Common myeloid progenitor, CD34-positive (primary cell): Measurements from ENCODE around the gene MND1.

Experiments
- CTCF ChIA-PET: fragments of 350-600 bp; sonication (Branson Sonifier 250); formaldehyde crosslinking; loops from one replicate; lab custom pipeline; 2021; ENCODE audit warnings: antibody characterized with exemption; lab: Charles Lee
- POLR2A ChIA-PET: fragments of 350-600 bp; sonication (Branson Sonifier 250); formaldehyde crosslinking; loops from one replicate; lab custom pipeline; 2021; ENCODE audit warnings: antibody characterized with exemption; lab: Charles Lee
- DNase-seq, 3 donors: peaks; one replicate each; pipeline versions ENCODE4 v3.0.0 to v3.0.0-alpha.2; 2013
- H3K27ac ChIP-seq, 2 experiments: 1 replicate in 1 of 2; 2 replicates in 1 of 2; pipeline ENCODE4 v1.7.0; 2013; ENCODE audit warnings: inconsistent platforms in 2 of 2, low read length in 2 of 2, mild to moderate bottlenecking in 2 of 2, low read depth in 1 of 2, moderate library complexity in 1 of 2; ENCODE audit not compliant: severe bottlenecking in 2 of 2, insufficient read depth in 1 of 2, poor library complexity in 1 of 2
- H3K27me3 ChIP-seq, 5 experiments: replicated peaks in 2 of 5; 1 replicate in 3 of 5; 2 replicates in 2 of 5; pipeline versions ENCODE4 v1.6.1 to v1.7.0; 2013; ENCODE audit warnings: low read length in 4 of 5, mild to moderate bottlenecking in 2 of 5, moderate library complexity in 2 of 5, inconsistent platforms in 1 of 5; ENCODE audit not compliant: insufficient read depth in 5 of 5, control insufficient read depth in 4 of 5
- H3K36me3 ChIP-seq, 4 experiments: 1 replicate in 2 of 4; 2 replicates in 2 of 4; pipeline versions ENCODE4 v1.6.1 to v1.7.0; 2013; ENCODE audit warnings: low read length in 3 of 4, control low read depth in 1 of 4, mild to moderate bottlenecking in 1 of 4; ENCODE audit not compliant: control insufficient read depth in 4 of 4, insufficient read depth in 4 of 4
- H3K4me1 ChIP-seq, 4 experiments: 1 replicate in 3 of 4; 2 replicates in 1 of 4; pipeline versions ENCODE4 v1.6.1 to v1.7.1; 2013; ENCODE audit warnings: low read length in 3 of 4, mild to moderate bottlenecking in 3 of 4, control low read depth in 1 of 4, inconsistent platforms in 1 of 4, moderate library complexity in 1 of 4; ENCODE audit not compliant: control insufficient read depth in 4 of 4, insufficient read depth in 4 of 4; ENCODE audit errors: control extremely low read depth in 1 of 4
- H3K4me3 ChIP-seq, 7 experiments: 1 replicate in 4 of 7; 2 replicates in 3 of 7; pipeline versions ENCODE4 v1.5.1 to v1.7.0; 2013; ENCODE audit warnings: mild to moderate bottlenecking in 7 of 7, low read length in 6 of 7, moderate library complexity in 6 of 7, inconsistent platforms in 2 of 7, low read depth in 2 of 7, control low read depth in 1 of 7; ENCODE audit not compliant: insufficient read depth in 4 of 7, control insufficient read depth in 1 of 7; ENCODE audit errors: extremely low read depth in 1 of 7
- H3K9me3 ChIP-seq, 5 experiments: 1 replicate in 4 of 5; 2 replicates in 1 of 5; pipeline versions ENCODE4 v1.6.1 to v1.7.1; 2013; ENCODE audit warnings: low read length in 4 of 5, mild to moderate bottlenecking in 2 of 5, inconsistent platforms in 1 of 5, low read depth in 1 of 5, moderate library complexity in 1 of 5; ENCODE audit not compliant: control insufficient read depth in 4 of 5, insufficient read depth in 2 of 5; ENCODE audit errors: control extremely low read depth in 1 of 5
- WGBS: methylation state at CpG from one replicate; pipeline ENCODE4 v1.1.5; 2013; ENCODE audit not compliant: insufficient coverage; 5-methylcytosine and 5-hydroxymethylcytosine counted together

Gene MND1

DNA sequence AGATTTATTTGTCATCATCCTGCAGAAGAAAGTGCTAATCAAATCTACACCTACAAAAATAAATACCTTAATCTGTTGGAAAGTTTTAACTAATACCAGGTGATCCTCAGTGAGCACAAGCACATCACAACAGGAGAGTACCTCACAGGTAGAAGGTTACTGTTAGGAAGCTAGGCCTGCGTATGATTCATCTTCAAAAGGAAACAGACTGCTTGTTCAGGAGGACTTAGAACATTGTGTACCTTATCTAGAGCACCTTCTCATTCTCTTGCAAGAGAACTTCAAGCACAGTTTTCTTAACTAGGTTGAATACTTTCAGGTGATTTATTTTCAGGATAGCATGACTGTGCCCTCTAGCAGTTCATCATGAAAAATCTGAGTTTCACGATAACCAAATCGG is 54.2 kb downstream of the MND1 start:
- Histone ChIP-seq H3K27ac (no peak overlapping the region), H3K4me1 (no peaks in the 10 kb centered on the region), H3K27me3 (no peaks in the 10 kb centered on the region), H3K9me3 (no peaks in the 10 kb centered on the region), H3K4me3 (no peak overlapping the region), H3K36me3 (peaks cover under 1 to 26% (median 3%) of the 10 kb centered on the region in 4 experiments)
- WGBS = 83% methylated on average over 2 of the region's 3 CpGs
- ChIA-PET POLR2A (no interaction called here), CTCF (no interaction called here)
- DNase-seq = no peak

GRCh38 chr4:153399358-153399757 is 54.9 kb downstream of the MND1 start:
- no peak for DNase-seq
- H3K36me3 ChIP-seq = peaks cover 2 to 26% (median 3%) of the 10 kb centered on the region in 4 experiments
- no peak overlapping the region for H3K4me3 ChIP-seq
- H3K9me3 ChIP-seq = no peaks in the 10 kb centered on the region
- H3K27ac ChIP-seq = no peak overlapping the region
- POLR2A ChIA-PET = no interaction called here
- CTCF ChIA-PET = no interaction called here
- WGBS = no CpG with 5 or more reads among the region's 3 CpGs
- H3K27me3 ChIP-seq = no peaks in the 10 kb centered on the region
- H3K4me1 ChIP-seq = no peaks in the 10 kb centered on the region

- Histone ChIP-seq H3K27me3 (no peaks in the 10 kb centered on the region), H3K4me1 (no peaks in the 10 kb centered on the region), H3K27ac (no peak overlapping the region), H3K9me3 (no peaks in the 10 kb centered on the region), H3K36me3 (peaks cover 2 to 20% (median 3%) of the 10 kb centered on the region in 4 experiments), H3K4me3 (no peak overlapping the region)
- ChIA-PET POLR2A (no interaction called here), CTCF (no interaction called here)
- DNase-seq = no peak
- WGBS = no CpG with 5 or more reads among the region's 1 CpG
These were observed 57.0 kb downstream of the MND1 start for GRCh38 chr4:153401501-153401900.

DNA sequence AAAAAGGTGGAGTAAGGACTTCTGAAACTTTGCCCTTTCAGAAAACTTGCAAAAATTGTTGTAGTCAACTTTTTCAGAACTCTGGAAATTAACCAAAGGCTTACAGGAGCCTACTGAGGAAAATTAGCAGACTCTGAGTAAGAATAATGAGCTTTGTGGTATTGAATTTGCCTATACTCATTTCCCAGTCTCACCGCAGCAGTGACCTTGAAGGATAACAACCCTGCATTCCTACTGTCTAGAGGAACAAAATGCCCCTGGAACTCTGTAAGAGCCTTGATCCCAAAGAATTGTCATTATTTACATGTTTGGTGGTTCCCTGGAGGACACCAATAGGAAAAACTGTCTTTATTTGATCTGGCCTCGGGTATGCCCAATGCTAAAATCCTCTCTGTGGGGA is 57.9 kb downstream of the MND1 start:
- POLR2A ChIA-PET = interaction anchor here (1.0 kb wide), 1 partner anchor 16 kb away, joined by 4 read pairs; no protein-coding TSS in a partner anchor
- no CpG with 5 or more reads among the region's 2 CpGs for WGBS
- CTCF ChIA-PET = no interaction called here
- no peak for DNase-seq
- Histone ChIP-seq H3K27me3 (no peaks in the 10 kb centered on the region), H3K9me3 (no peaks in the 10 kb centered on the region), H3K4me1 (no peaks in the 10 kb centered on the region), H3K36me3 (peaks cover 2 to 20% (median 3%) of the 10 kb centered on the region in 4 experiments), H3K27ac (no peak overlapping the region), H3K4me3 (no peak overlapping the region)

DNA sequence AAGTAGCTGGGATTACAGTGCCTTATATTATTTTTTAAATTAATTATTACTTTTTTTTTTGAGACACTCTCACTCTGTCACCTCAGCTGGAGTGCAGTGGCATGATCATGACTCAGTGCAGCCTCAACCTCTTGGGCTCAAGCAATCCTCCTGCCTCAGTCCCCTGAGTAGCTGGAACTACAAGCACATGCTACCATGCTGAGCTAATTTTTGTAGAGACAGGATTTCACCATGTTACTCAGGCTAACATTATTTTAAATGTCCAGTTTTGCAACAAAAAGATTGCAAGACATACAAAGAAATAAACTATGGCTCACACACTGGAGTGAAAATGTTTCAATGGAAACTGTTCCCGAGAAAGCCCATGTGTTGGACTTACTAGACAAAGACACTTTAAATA is 59.2 kb downstream of the MND1 start:
- no peaks in the 10 kb centered on the region for H3K9me3 ChIP-seq
- H3K4me3 ChIP-seq = no peak overlapping the region
- peaks cover 2 to 20% (median 3%) of the 10 kb centered on the region in 4 experiments for H3K36me3 ChIP-seq
- POLR2A ChIA-PET = no interaction called here
- no CpG with 5 or more reads among the region's 1 CpG for WGBS
- DNase-seq = no peak
- no peaks in the 10 kb centered on the region for H3K27me3 ChIP-seq
- CTCF ChIA-PET = no interaction called here
- H3K4me1 ChIP-seq = no peaks in the 10 kb centered on the region
- no peak overlapping the region for H3K27ac ChIP-seq

- peaks cover 2 to 11% (median 3%) of the 10 kb centered on the region in 4 experiments for H3K36me3 ChIP-seq
- ChIA-PET CTCF (no interaction called here), POLR2A (no interaction called here)
- H3K9me3 ChIP-seq = no peaks in the 10 kb centered on the region
- no peaks in the 10 kb centered on the region for H3K4me1 ChIP-seq
- 100% methylated on average over 3 of the region's 3 CpGs for WGBS
- no peak overlapping the region for H3K4me3 ChIP-seq
- no peak for DNase-seq
- no peaks in the 10 kb centered on the region for H3K27me3 ChIP-seq
- no peak overlapping the region for H3K27ac ChIP-seq
These were observed 63.4 kb downstream of the MND1 start for GRCh38 chr4:153407906-153408305.

GRCh38 chr4:153408932-153409331 is 64.4 kb downstream of the MND1 start:
- ChIA-PET CTCF (interaction anchor here (1.0 kb wide), 1 partner anchor 165 kb away, joined by 3 read pairs; no protein-coding TSS in a partner anchor), POLR2A (no interaction called here)
- DNase-seq = no peak
- Histone ChIP-seq H3K4me1 (no peaks in the 10 kb centered on the region), H3K4me3 (no peak overlapping the region), H3K27ac (peak overlapping the region in 1 of 2 experiments; percentile 49), H3K36me3 (peaks cover 0 to 9% (median 0%) of the 10 kb centered on the region in 4 experiments), H3K27me3 (no peaks in the 10 kb centered on the region), H3K9me3 (no peaks in the 10 kb centered on the region)
- no CpG with 5 or more reads among the region's 3 CpGs for WGBS
